AG09309 (cell line): Measurements from ENCODE around the gene PLEKHA6.

ENCODE experiments used
- DNase-seq: peaks from one replicate; pipeline ENCODE4 v3.0.0-alpha.2; 2010; ENCODE audit warnings: low read depth
- H3K4me3 ChIP-seq: 2 replicates; pipeline ENCODE4 v1.5.1; 2011; ENCODE audit warnings: mild to moderate bottlenecking, low read depth, low read length, moderate library complexity; ENCODE audit not compliant: control insufficient read depth
- TF ChIP-seq, protein P1 (sequence below): IDR thresholded peaks from 2 replicates; pipeline ENCODE4 v1.5.1; 2011; ENCODE audit warnings: mild to moderate bottlenecking, low read depth, low read length, inconsistent platforms; ENCODE audit not compliant: insufficient read depth, control insufficient read depth; ENCODE audit errors: missing control alignments

Gene PLEKHA6

DNA sequence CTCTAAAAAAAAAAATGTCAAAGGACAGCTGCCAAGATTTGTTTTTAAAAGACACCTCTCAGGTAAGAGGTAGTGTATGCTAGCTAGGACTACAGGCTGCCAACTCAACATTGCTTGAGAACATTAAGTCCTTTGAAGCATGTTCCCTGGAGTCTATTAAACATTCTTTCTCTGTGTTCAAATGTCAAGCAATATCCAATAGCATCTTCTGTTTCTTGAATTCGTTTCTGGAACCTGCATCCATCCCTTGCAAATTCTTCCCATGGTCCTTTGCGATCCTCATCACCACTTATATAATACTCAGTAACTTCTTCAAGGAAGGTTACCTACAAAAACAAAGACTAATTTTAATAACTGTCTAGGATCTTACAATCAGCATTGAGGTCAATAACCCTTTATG lies 46.3 kb upstream of the PLEKHA6 start:
- TF ChIP-seq, protein P1, sequence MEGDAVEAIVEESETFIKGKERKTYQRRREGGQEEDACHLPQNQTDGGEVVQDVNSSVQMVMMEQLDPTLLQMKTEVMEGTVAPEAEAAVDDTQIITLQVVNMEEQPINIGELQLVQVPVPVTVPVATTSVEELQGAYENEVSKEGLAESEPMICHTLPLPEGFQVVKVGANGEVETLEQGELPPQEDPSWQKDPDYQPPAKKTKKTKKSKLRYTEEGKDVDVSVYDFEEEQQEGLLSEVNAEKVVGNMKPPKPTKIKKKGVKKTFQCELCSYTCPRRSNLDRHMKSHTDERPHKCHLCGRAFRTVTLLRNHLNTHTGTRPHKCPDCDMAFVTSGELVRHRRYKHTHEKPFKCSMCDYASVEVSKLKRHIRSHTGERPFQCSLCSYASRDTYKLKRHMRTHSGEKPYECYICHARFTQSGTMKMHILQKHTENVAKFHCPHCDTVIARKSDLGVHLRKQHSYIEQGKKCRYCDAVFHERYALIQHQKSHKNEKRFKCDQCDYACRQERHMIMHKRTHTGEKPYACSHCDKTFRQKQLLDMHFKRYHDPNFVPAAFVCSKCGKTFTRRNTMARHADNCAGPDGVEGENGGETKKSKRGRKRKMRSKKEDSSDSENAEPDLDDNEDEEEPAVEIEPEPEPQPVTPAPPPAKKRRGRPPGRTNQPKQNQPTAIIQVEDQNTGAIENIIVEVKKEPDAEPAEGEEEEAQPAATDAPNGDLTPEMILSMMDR = no peak
- DNase-seq = no peak
- no peak overlapping the region for H3K4me3 ChIP-seq

DNA sequence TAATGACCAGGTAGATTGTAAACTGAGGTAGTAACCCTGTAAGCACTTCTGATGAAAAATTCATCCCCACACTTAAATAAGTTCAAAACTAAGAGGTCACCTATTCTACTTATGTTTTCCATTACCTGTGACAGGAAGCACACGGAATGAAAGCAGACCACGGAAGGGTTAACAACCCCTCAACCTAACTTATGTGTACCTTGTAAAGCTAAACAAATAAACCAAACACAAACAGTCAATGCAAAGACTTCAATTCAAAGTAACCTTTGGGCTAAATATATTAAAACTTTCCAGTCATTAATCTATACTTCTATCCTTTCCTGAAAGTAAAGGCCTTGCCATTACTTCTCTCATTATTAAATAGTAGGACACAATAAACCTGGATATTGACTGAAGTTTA lies 44.9 kb upstream of the PLEKHA6 start:
- H3K4me3 ChIP-seq = no peak overlapping the region
- TF ChIP-seq, protein P1 = no peak
- DNase-seq = no peak

DNA sequence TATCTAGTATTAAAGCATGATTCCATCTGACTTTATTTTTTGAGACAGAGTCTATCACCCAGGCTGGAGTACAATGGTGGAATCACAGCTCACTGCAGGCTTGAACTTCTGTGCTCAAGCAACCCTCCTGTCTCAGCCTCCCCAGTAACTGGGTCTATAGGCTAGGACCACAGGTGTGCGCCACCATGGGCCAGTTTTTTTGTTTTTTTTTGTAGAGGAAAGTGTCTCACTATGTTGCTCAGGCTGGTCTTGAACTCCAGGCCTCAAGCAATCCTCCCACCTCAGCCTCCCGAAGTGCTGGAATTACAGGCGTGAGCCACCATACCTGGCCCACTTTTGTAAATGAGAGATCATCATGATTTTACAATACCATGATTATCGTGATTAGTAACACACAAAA lies 42.7 kb upstream of the PLEKHA6 start:
- TF ChIP-seq, protein P1 = no peak
- no peak for DNase-seq
- H3K4me3 ChIP-seq = no peak overlapping the region

DNA sequence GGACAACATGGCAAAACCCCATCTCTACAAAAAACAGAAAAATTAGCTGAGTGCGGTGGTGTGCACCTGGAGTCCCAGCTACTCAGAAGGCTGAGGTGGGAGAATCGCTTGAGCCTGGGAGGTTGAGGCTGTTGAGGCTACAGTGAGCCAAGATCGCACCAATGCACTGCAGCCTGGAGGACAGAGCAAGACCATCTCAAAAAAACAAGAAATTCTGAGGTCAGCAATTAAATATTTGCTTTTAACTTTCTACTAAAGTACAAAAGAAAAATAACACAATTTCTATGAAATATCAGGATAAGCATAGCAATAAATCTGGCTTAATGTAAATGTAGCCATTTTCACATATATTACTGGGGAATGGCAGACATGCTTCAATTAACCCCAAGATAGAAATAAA lies 42.0 kb upstream of the PLEKHA6 start:
- TF ChIP-seq, protein P1 = no peak
- no peak overlapping the region for H3K4me3 ChIP-seq
- no peak for DNase-seq

DNA sequence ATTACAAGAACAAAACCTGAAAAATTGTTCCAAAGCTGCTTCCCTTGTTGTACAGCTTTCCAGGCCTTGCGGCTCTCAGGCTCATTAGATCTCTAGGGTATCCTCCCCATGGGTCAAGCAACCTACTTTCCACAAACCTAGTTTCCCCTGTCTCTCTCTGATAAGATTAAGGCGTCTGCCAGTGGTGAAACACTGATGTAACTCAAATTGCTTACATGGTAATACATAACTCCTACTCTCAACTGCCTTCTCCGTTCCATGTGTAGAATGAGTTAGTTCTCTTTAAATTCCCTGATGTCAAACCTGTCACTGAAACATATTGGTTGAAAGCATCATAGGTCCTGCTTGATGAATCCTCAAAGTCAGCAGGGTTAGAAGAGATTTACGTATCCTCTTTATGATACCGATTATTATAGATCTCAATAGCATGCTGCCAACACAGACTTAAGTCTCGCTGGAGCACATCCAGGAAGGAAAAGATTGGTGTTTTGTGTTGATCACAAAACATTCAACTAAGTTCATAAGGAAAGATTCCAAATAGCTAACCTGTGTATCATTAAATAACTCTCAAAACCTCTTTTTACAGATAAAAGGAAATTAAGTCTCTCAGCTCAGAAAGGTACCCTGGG lies 41.3 kb upstream of the PLEKHA6 start:
- DNase-seq = no peak
- TF ChIP-seq, protein P1 = no peak
- H3K4me3 ChIP-seq = no peak overlapping the region

DNA sequence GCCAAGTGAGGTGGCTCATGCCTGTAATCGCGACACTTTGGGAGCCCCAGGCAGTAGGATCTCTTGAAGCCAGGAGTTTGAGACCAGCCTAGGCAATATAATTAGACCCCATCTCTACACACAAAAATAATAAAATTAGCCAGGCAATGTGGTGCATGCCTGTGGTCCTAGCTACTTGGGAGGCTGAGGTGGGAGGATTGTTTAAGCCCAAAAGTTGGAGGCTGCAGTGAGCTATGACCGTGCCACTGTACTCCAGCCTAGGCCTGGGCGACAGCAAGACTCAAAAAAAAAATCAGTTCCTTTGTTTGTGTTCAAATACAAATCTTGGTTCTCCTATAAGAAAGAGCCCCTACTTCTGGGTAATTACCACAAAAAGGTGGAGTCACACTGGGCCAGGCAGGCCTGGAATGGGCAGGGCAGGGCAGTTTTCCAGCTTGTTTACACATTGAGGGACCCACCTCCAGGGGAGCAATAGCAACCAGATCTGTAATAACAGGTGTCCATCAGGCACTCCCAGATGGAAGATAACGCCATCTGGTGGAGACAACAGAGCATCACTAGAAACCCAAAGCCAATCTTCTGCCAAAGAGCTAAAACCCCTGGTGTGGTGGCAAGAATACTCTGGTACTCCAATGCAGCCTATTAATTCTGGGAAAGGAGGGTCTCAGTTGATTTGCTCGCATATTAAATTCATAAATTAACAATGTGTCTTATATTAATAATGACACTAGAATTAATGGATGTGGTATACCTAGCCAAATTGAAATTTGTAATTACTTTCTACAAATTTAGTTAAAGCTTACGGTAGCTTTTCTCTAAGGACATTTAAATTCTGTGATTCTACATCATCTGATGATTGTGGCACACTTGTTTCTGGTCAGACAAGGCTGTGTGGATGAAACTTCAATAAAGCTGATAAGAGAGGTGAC lies 38.7 kb upstream of the PLEKHA6 start:
- TF ChIP-seq, protein P1 = peak; percentile 84
- no peak for DNase-seq
- H3K4me3 ChIP-seq = no peak overlapping the region
